Fibroblast of mammary gland (primary cell): ENCODE data around the gene CCDC61.

ENCODE experiments used
- DNase-seq: peaks from one replicate; pipeline ENCODE4 v3.0.0-alpha.2; 2010; ENCODE audit warnings: low read depth
- H3K4me3 ChIP-seq: 2 replicates; pipeline ENCODE4 v1.5.1; 2011; ENCODE audit warnings: low read depth, mild to moderate bottlenecking, low read length, moderate library complexity; ENCODE audit not compliant: control insufficient read depth
- CTCF ChIP-seq: conservative IDR thresholded peaks from 2 replicates; pipeline ENCODE4 v1.5.1; 2011; ENCODE audit warnings: low read depth, low read length, inconsistent platforms; ENCODE audit not compliant: control insufficient read depth, insufficient read depth

CCDC61 gene

GRCh38 chr19:46052896-46053295 is 57.6 kb downstream of the CCDC61 start:
- no peak for TF ChIP-seq CTCF
- no peak overlapping the region for H3K4me3 ChIP-seq
- no peak for DNase-seq

GRCh38 chr19:46056536-46056935 is 61.3 kb downstream of the CCDC61 start:
- no peak for TF ChIP-seq CTCF
- no peak for DNase-seq
- no peak overlapping the region for H3K4me3 ChIP-seq

GRCh38 chr19:46058778-46059177 is 63.5 kb downstream of the CCDC61 start:
- DNase-seq: no peak
- no peak overlapping the region for H3K4me3 ChIP-seq
- no peak for TF ChIP-seq CTCF

- no peak for DNase-seq
- TF ChIP-seq CTCF: no peak
- H3K4me3 ChIP-seq: no peak overlapping the region
Measured at GRCh38 chr19:46060012-46060411, 64.7 kb downstream of the CCDC61 start.

GRCh38 chr19:46063201-46063600 is 67.9 kb downstream of the CCDC61 start:
- no peak for TF ChIP-seq CTCF

GRCh38 chr19:46065486-46066071 is 70.3 kb downstream of the CCDC61 start:
- DNase-seq: peak; percentile 66
- TF ChIP-seq CTCF: no peak

More at GRCh38 chr19:46063201-46063600, 67.9 kb downstream of the CCDC61 start:
- no peak for DNase-seq
- no peak overlapping the region for H3K4me3 ChIP-seq

GRCh38 chr19:46066471-46066870 is 71.2 kb downstream of the CCDC61 start:
- no peak for TF ChIP-seq CTCF
- DNase-seq: no peak
- no peak overlapping the region for H3K4me3 ChIP-seq

More at GRCh38 chr19:46065486-46066071, 70.3 kb downstream of the CCDC61 start:
- H3K4me3 ChIP-seq: no peak overlapping the region
